Measurements from ENCODE around the gene TBCEL. TPM values are rescaled to one million over a fixed set of nuclear protein-coding genes. Genes with fewer than 3 reads are reported as not detected.

The TBCEL gene
- total RNA-seq, 1 experiment from 2014 or later = 17.7 TPM

DNA sequence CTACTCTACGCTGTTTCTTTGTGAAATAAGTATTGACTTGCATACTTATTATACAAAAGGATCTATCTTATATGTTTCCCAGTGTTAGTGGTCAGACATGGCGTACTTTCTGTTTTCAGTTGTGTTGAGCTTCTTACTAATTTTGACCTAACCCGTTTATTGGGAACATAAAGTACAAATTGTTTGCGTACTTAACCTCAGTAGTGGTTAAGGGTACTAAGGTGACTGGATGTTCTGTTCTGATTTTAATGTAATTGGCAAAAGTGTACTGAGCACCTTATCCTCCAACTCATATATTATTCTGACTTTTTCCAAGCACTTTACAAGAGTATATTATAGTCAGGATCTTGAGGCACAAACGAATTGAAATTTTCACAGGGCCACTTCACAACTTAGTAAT, 17.2 kb downstream of the TBCEL start:
- POLR2A ChIA-PET = no interaction called here
- DNase-seq (ENCODE audit: low read depth, low spot score) = no peak
- H3K9ac ChIP-seq (ENCODE audit: low read length) = no peak overlapping the region
- no peaks in the 10 kb centered on the region for H3K9me2 ChIP-seq (ENCODE audit: insufficient read depth)
- H3K4me2 ChIP-seq (ENCODE audit: low read length) = no peak overlapping the region
- no peaks in the 10 kb centered on the region for H3K9me3 ChIP-seq (ENCODE audit: control insufficient read depth in 1 of 2, insufficient read depth in 1 of 2, low read depth in 1 of 2, low read length in 2 of 2)
- TF ChIP-seq MAX (IDR thresholded peaks at IDR 0.05) (no peak), SIN3A (IDR thresholded peaks at IDR 0.05; ENCODE audit: low read depth) (no peak), RAD21 (IDR thresholded peaks at IDR 0.05; ENCODE audit: low read depth) (no peak), POLR2A (IDR thresholded peaks at IDR 0.05; ENCODE audit: borderline replicate concordance, extremely low read depth, insufficient read depth, insufficient read length) (no peak), SP1 (IDR thresholded peaks at IDR 0.05; ENCODE audit: low read depth) (no peak), CBX3 (IDR thresholded peaks at IDR 0.05; ENCODE audit: low read depth) (no peak), EZH2 (IDR thresholded peaks at IDR 0.05) (no peak), FOSL1 (IDR thresholded peaks at IDR 0.05; ENCODE audit: low read depth) (no peak), ZFX (IDR thresholded peaks at IDR 0.05) (no peak), EGR1 (IDR thresholded peaks at IDR 0.05; ENCODE audit: low read depth) (no peak), TCF7L2 (IDR thresholded peaks at IDR 0.05; ENCODE audit: borderline replicate concordance, extremely low read depth, insufficient read depth, insufficient read length) (no peak)
- CTCF ChIA-PET = no interaction called here
- no peak overlapping the region for H2AFZ ChIP-seq (ENCODE audit: low read depth, low read length, poor library complexity, severe bottlenecking)
- H3K27ac ChIP-seq (ENCODE audit: low read depth, low read length) = no peak overlapping the region
- RAD21 ChIA-PET (ENCODE audit: low non-redundant PET in 1 of 2, low total read pairs in 2 of 2, uncharacterized antibody in 2 of 2, unreplicated experiment in 2 of 2) = no interaction called here
- intact Hi-C loops (cut with micrococcal nuclease) = no loop called here
- ATAC-seq = no peak
- BruUV-seq (replicated peaks) = no TSS peak
- H3K79me2 ChIP-seq (ENCODE audit: insufficient read depth, low read length) = no peaks in the 10 kb centered on the region
- H3K4me3 ChIP-seq (replicated peaks in 1 of 2; ENCODE audit: low read depth in 1 of 2, low read length in 2 of 2) = no peak overlapping the region
- no peaks in the 10 kb centered on the region for H3K36me3 ChIP-seq (ENCODE audit: control insufficient read depth in 1 of 2, insufficient read depth in 2 of 2, low read length in 2 of 2)
- no peaks in the 10 kb centered on the region for H3K4me1 ChIP-seq (ENCODE audit: control insufficient read depth in 1 of 2, insufficient read depth in 2 of 2, low read length in 2 of 2)
- H3K27me3 ChIP-seq (ENCODE audit: insufficient read depth, low read length) = no peaks in the 10 kb centered on the region
- H4K20me1 ChIP-seq (ENCODE audit: insufficient read depth) = no peaks in the 10 kb centered on the region

DNA sequence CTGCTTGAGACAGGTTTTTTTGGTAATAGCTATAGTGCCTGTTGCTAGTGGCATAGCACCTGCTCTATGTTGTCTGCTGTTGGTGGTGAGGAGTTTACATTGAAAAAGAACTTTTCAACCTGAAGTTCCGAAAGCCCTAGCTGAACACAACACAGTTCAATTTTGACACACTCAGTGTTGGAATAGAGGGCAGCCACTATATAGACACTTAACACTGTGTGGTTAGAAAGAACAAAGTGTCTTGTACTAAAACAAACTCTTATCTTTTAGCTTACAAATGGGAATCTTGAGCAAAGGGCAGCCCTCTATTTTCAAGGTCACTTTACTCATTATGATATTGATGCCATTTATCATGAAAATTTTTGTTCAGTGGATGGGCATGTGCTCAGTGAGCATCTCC, 18.4 kb downstream of the TBCEL start:
- POLR2A ChIA-PET = no interaction called here
- no peaks in the 10 kb centered on the region for H4K20me1 ChIP-seq (ENCODE audit: insufficient read depth)
- TF ChIP-seq SIN3A (IDR thresholded peaks at IDR 0.05; ENCODE audit: low read depth) = no peak
- TF ChIP-seq CEBPB (IDR thresholded peaks at IDR 0.05; ENCODE audit: low read depth) = no peak
- TF ChIP-seq FOSL1 (IDR thresholded peaks at IDR 0.05; ENCODE audit: low read depth) = no peak
- TF ChIP-seq EZH2phosphoT487 (IDR thresholded peaks at IDR 0.05; ENCODE audit: borderline replicate concordance) = no peak
- TF ChIP-seq EZH2 (IDR thresholded peaks at IDR 0.05) = no peak
- TF ChIP-seq YY1 (IDR thresholded peaks at IDR 0.05; ENCODE audit: extremely low read depth, insufficient replicate concordance, low read depth, low read length) = no peak
- TF ChIP-seq, protein P1, sequence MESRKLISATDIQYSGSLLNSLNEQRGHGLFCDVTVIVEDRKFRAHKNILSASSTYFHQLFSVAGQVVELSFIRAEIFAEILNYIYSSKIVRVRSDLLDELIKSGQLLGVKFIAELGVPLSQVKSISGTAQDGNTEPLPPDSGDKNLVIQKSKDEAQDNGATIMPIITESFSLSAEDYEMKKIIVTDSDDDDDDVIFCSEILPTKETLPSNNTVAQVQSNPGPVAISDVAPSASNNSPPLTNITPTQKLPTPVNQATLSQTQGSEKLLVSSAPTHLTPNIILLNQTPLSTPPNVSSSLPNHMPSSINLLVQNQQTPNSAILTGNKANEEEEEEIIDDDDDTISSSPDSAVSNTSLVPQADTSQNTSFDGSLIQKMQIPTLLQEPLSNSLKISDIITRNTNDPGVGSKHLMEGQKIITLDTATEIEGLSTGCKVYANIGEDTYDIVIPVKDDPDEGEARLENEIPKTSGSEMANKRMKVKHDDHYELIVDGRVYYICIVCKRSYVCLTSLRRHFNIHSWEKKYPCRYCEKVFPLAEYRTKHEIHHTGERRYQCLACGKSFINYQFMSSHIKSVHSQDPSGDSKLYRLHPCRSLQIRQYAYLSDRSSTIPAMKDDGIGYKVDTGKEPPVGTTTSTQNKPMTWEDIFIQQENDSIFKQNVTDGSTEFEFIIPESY (IDR thresholded peaks at IDR 0.05; ENCODE audit: extremely low read depth, insufficient replicate concordance, low read length) = no peak
- no peak for TF ChIP-seq JUND (IDR thresholded peaks at IDR 0.05)
- no peak for TF ChIP-seq ATF3 (IDR thresholded peaks at IDR 0.05)
- TF ChIP-seq REST (IDR thresholded peaks at IDR 0.05; ENCODE audit: low read depth) = no peak
- no peak for TF ChIP-seq CBX3 (IDR thresholded peaks at IDR 0.05; ENCODE audit: low read depth)

More for the DNA sequence above, 18.4 kb downstream of the TBCEL start:
- ATAC-seq (no peak), DNase-seq (ENCODE audit: low read depth, low spot score) (no peak)
- intact Hi-C loops (cut with micrococcal nuclease) = no loop called here
- H3K4me1 ChIP-seq (ENCODE audit: control insufficient read depth in 1 of 2, insufficient read depth in 2 of 2, low read length in 2 of 2) = no peaks in the 10 kb centered on the region
- H3K9ac ChIP-seq (ENCODE audit: low read length) = no peak overlapping the region
- CTCF ChIA-PET = no interaction called here
- H3K4me3 ChIP-seq (replicated peaks in 1 of 2; ENCODE audit: low read depth in 1 of 2, low read length in 2 of 2) = no peak overlapping the region
- H3K27ac ChIP-seq (ENCODE audit: low read depth, low read length) = no peak overlapping the region
- no peaks in the 10 kb centered on the region for H3K79me2 ChIP-seq (ENCODE audit: insufficient read depth, low read length)
- BruUV-seq (replicated peaks) = no TSS peak
- no peak overlapping the region for H2AFZ ChIP-seq (ENCODE audit: low read depth, low read length, poor library complexity, severe bottlenecking)
- H3K9me2 ChIP-seq (ENCODE audit: insufficient read depth) = no peaks in the 10 kb centered on the region
- no peaks in the 10 kb centered on the region for H3K27me3 ChIP-seq (ENCODE audit: insufficient read depth, low read length)
- no peaks in the 10 kb centered on the region for H3K36me3 ChIP-seq (ENCODE audit: control insufficient read depth in 1 of 2, insufficient read depth in 2 of 2, low read length in 2 of 2)
- H3K9me3 ChIP-seq (ENCODE audit: control insufficient read depth in 1 of 2, insufficient read depth in 1 of 2, low read depth in 1 of 2, low read length in 2 of 2) = no peaks in the 10 kb centered on the region
- no peak overlapping the region for H3K4me2 ChIP-seq (ENCODE audit: low read length)
- RAD21 ChIA-PET (ENCODE audit: low non-redundant PET in 1 of 2, low total read pairs in 2 of 2, uncharacterized antibody in 2 of 2, unreplicated experiment in 2 of 2) = no interaction called here
